Caco-2 (cell line): ENCODE results near the gene GRK6. TPM values are rescaled to one million over a fixed set of nuclear protein-coding genes. Genes with fewer than 3 reads are reported as not detected.

ENCODE experiments used
- BruUV-seq: library from RNA; stranded (reverse); fragments of 400-500 nt; replicated peaks from 2 replicates; lab custom pipeline; 2021; lab: Mats Ljungman, UMichigan
- CTCF ChIA-PET: fragments of 300-600 bp; sonication (Branson Sonifier 250); formaldehyde crosslinking; loops from one replicate; lab custom pipeline; 2022; ENCODE audit warnings: antibody characterized with exemption; lab: Charles Lee
- POLR2A ChIA-PET: fragments of 300-600 bp; sonication (Branson Sonifier 250); formaldehyde crosslinking; loops from one replicate; lab custom pipeline; 2022; ENCODE audit warnings: antibody characterized with exemption; lab: Charles Lee
- DNase-seq, 2 experiments: peaks; one replicate each; pipeline versions ENCODE4 v3.0.0 to v3.0.0-alpha.2; 2020 to 2022
- H3K27me3 ChIP-seq: replicated peaks from 2 replicates; pipeline ENCODE4 v1.6.0; 2011; ENCODE audit warnings: low read length; ENCODE audit not compliant: control insufficient read depth, insufficient read depth
- H3K36me3 ChIP-seq: 2 replicates; pipeline ENCODE4 v1.5.1; 2011; ENCODE audit warnings: low read length; ENCODE audit not compliant: control insufficient read depth, insufficient read depth
- H3K4me1 ChIP-seq: fragments of 250-450 bp; sonication (Bioruptor Pico); 2 replicates; pipeline ENCODE4 v1.5.1; 2020; ENCODE audit warnings: mild to moderate bottlenecking
- H3K4me3 ChIP-seq: 2 replicates; pipeline ENCODE4 v1.5.1; 2011; ENCODE audit warnings: low read depth, mild to moderate bottlenecking, control low read depth, low read length
- H3K9me3 ChIP-seq: fragments of 250-450 bp; sonication (Bioruptor Pico); 2 replicates; pipeline ENCODE4 v1.5.1; 2020; ENCODE audit warnings: mild to moderate bottlenecking, moderate library complexity
- H3K27ac Mint-ChIP-seq: one replicate; pipeline ENCODE4 v1.8.0; 2022; ENCODE audit warnings: mixed read lengths; ENCODE audit not compliant: unreplicated experiment
- H3K27me3 Mint-ChIP-seq: one replicate; pipeline ENCODE4 v1.8.0; 2022; ENCODE audit warnings: mixed read lengths; ENCODE audit not compliant: insufficient read depth, unreplicated experiment
- H3K36me3 Mint-ChIP-seq: one replicate; pipeline ENCODE4 v1.8.0; 2022; ENCODE audit warnings: mild to moderate bottlenecking, mixed read lengths; ENCODE audit not compliant: insufficient read depth, unreplicated experiment
- H3K4me1 Mint-ChIP-seq: one replicate; pipeline ENCODE4 v1.8.0; 2022; ENCODE audit warnings: low read depth, mixed read lengths; ENCODE audit not compliant: unreplicated experiment
- H3K4me3 Mint-ChIP-seq: one replicate; pipeline ENCODE4 v1.8.0; 2022; ENCODE audit warnings: mild to moderate bottlenecking, moderate library complexity, mixed read lengths; ENCODE audit not compliant: unreplicated experiment
- H3K9me3 Mint-ChIP-seq: one replicate; pipeline ENCODE4 v1.8.0; 2022; ENCODE audit warnings: mixed read lengths; ENCODE audit not compliant: unreplicated experiment
- intact Hi-C: fragments of 100-400 bp; cut with micrococcal nuclease; formaldehyde crosslinking; loops from one replicate; pipeline ENCODE4 v1.10.0; 2022; ENCODE audit not compliant: unreplicated experiment
- total RNA-seq: library from RNA; stranded (reverse); gene quantifications from 2 replicates; pipeline ENCODE4 v1.2.3, GENCODE V29; 2022
- TF ChIP-seq, protein P1 (sequence below), 2 experiments: fragments of 200-600 bp in 1 of 2; IDR thresholded peaks; 1 replicate in 1 of 2; 2 replicates in 1 of 2; pipeline versions ENCODE4 v1.5.1 to v1.8.0; 2011 to 2022; ENCODE audit warnings: antibody characterized with exemption in 1 of 2, control low read depth in 1 of 2, inconsistent platforms in 1 of 2, low read depth in 1 of 2, low read length in 1 of 2, mild to moderate bottlenecking in 1 of 2, moderate library complexity in 1 of 2; ENCODE audit not compliant: insufficient read depth in 1 of 2, severe bottlenecking in 1 of 2, unreplicated experiment in 1 of 2

GRK6 gene
- total RNA-seq, 1 experiment from 2014 or later, result 71.9 TPM

GRCh38 chr5:177447066-177447610 is 20.7 kb downstream of the GRK6 start:
- BruUV-seq, result no TSS peak
- H3K27ac Mint-ChIP-seq, result no peak overlapping the region
- Histone ChIP-seq H3K36me3 (no peaks in the 10 kb centered on the region; the same call in 1 of the 2 replicates), H3K27me3 (no peaks in the 10 kb centered on the region), H3K4me3 (peak overlapping the region; percentile 78), H3K9me3 (no peaks in the 10 kb centered on the region), H3K4me1 (peaks cover 6% of the 10 kb centered on the region; the same call in 1 of the 2 replicates)
- ChIA-PET CTCF (interaction anchor here (0.6 to 6.4 kb wide), 5 partner anchors 21 to 361 kb away, joined by 3 to 78 read pairs (median 6); partner anchors contain the start of genes FGFR4 and GRK6), POLR2A (interaction anchor here (0.6 to 5.0 kb wide), 4 partner anchors 21 to 78 kb away, joined by 3 to 43 read pairs (median 8); partner anchors contain the start of gene GRK6)
- peaks cover 57% of the 10 kb centered on the region for H3K36me3 Mint-ChIP-seq
- peaks cover 8% of the 10 kb centered on the region for H3K4me1 Mint-ChIP-seq
- intact Hi-C loops, result loop anchor here (2.0 kb wide), 2 partner anchors 20 to 42 kb away; partner anchors contain the start of gene GRK6
- H3K9me3 Mint-ChIP-seq, result no peaks in the 10 kb centered on the region
- TF ChIP-seq, protein P1, sequence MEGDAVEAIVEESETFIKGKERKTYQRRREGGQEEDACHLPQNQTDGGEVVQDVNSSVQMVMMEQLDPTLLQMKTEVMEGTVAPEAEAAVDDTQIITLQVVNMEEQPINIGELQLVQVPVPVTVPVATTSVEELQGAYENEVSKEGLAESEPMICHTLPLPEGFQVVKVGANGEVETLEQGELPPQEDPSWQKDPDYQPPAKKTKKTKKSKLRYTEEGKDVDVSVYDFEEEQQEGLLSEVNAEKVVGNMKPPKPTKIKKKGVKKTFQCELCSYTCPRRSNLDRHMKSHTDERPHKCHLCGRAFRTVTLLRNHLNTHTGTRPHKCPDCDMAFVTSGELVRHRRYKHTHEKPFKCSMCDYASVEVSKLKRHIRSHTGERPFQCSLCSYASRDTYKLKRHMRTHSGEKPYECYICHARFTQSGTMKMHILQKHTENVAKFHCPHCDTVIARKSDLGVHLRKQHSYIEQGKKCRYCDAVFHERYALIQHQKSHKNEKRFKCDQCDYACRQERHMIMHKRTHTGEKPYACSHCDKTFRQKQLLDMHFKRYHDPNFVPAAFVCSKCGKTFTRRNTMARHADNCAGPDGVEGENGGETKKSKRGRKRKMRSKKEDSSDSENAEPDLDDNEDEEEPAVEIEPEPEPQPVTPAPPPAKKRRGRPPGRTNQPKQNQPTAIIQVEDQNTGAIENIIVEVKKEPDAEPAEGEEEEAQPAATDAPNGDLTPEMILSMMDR (IDR thresholded peaks at IDR 0.05; ENCODE audit: insufficient read depth in 1 of 2, low read depth in 1 of 2, low read length in 1 of 2, severe bottlenecking in 1 of 2, unreplicated experiment in 1 of 2), result no peak
- H3K4me3 Mint-ChIP-seq, result peak overlapping the region; percentile 70
- peak in 1 of 2 experiments; percentile 70 for DNase-seq
- peaks cover 6% of the 10 kb centered on the region for H3K27me3 Mint-ChIP-seq

GRCh38 chr5:177447611-177448243 is 21.3 kb downstream of the GRK6 start:
- no peak for DNase-seq
- CTCF ChIA-PET, result interaction anchor here (0.5 to 6.4 kb wide), 5 partner anchors 44 to 77 kb away, joined by 3 to 78 read pairs (median 6); no protein-coding TSS in a partner anchor
- Mint-ChIP-seq H3K27me3 (peaks cover 6% of the 10 kb centered on the region), H3K4me3 (peak overlapping the region; percentile 70), H3K9me3 (no peaks in the 10 kb centered on the region), H3K27ac (peak overlapping the region; percentile 2), H3K36me3 (peaks cover 55% of the 10 kb centered on the region), H3K4me1 (peaks cover 8% of the 10 kb centered on the region)
- H3K27me3 ChIP-seq, result no peaks in the 10 kb centered on the region
- no TSS peak for BruUV-seq
- H3K36me3 ChIP-seq, result no peaks in the 10 kb centered on the region; the same call in 1 of the 2 replicates
- TF ChIP-seq, protein P1 (IDR thresholded peaks at IDR 0.05; ENCODE audit: insufficient read depth in 1 of 2, low read depth in 1 of 2, low read length in 1 of 2, severe bottlenecking in 1 of 2, unreplicated experiment in 1 of 2), result no peak
- H3K4me3 ChIP-seq, result peak overlapping the region; percentile 78
- POLR2A ChIA-PET, result interaction anchor here (0.6 to 2.4 kb wide), 2 partner anchors 21 to 45 kb away, joined by 3 to 13 read pairs; partner anchors contain the start of gene GRK6
- H3K4me1 ChIP-seq, result peaks cover 6% of the 10 kb centered on the region; the same call in 1 of the 2 replicates
- intact Hi-C loops, result loop anchor here (2.0 kb wide), 2 partner anchors 21 to 43 kb away; partner anchors contain the start of gene GRK6
- no peaks in the 10 kb centered on the region for H3K9me3 ChIP-seq
